ENCODE measurements around the gene DLX6. TPM values are rescaled to one million over a fixed set of nuclear protein-coding genes. Genes with fewer than 3 reads are reported as not detected.

The DLX6 gene
- total RNA-seq, 6 experiments from 2014 or later = not detected

DNA sequence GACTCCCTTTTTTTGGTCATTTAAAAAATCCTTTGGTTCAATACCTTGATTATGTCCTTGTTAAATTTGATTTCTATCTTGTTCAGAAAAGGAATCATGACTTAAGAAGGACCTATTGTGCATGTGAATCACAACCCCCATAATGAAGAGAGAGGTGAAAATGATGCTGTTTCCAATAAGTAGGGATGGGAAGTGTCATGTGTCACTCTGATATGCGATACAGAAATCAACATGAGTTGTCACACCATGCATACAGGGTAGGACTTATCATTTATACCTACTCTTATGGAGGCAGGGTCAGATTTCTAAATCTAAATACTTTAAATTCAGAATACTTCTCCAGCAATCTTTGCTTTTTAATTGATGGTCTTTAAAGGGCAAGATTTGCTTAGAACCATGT lies 19.4 kb upstream of the DLX6 start:
- H3K4me1 Mint-ChIP-seq (ENCODE audit: low read depth) = no peaks in the 10 kb centered on the region
- no peak for DNase-seq
- no peak overlapping the region for H3K4me3 Mint-ChIP-seq
- no peak overlapping the region for H3K27ac Mint-ChIP-seq
- H3K36me3 Mint-ChIP-seq (ENCODE audit: low read depth) = no peaks in the 10 kb centered on the region
- TF ChIP-seq, protein P1, sequence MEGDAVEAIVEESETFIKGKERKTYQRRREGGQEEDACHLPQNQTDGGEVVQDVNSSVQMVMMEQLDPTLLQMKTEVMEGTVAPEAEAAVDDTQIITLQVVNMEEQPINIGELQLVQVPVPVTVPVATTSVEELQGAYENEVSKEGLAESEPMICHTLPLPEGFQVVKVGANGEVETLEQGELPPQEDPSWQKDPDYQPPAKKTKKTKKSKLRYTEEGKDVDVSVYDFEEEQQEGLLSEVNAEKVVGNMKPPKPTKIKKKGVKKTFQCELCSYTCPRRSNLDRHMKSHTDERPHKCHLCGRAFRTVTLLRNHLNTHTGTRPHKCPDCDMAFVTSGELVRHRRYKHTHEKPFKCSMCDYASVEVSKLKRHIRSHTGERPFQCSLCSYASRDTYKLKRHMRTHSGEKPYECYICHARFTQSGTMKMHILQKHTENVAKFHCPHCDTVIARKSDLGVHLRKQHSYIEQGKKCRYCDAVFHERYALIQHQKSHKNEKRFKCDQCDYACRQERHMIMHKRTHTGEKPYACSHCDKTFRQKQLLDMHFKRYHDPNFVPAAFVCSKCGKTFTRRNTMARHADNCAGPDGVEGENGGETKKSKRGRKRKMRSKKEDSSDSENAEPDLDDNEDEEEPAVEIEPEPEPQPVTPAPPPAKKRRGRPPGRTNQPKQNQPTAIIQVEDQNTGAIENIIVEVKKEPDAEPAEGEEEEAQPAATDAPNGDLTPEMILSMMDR (IDR thresholded peaks at IDR 0.05) = no peak
- peaks cover 18% of the 10 kb centered on the region for H3K27me3 Mint-ChIP-seq (ENCODE audit: insufficient read depth)
- no peaks in the 10 kb centered on the region for H3K9me3 Mint-ChIP-seq

DNA sequence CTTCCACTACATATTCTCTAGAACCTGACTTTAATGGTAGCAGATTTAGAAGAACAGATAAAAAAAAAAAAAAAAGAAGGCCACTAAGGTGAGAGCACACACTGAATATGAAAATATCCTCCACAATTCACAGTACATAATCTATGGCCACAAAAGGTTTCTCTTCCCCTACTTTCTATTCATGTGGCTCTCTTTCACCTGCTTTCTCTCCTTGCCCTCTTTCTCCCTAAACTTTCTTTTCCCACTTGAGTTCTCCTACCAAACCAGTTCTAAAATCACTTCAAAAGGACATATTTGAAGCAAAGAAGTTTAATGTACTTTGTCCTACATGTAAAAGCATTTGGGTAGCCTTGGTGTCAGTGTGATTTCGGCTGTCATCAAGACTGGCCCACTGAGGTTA lies 18.5 kb upstream of the DLX6 start:
- no peak overlapping the region for H3K4me3 Mint-ChIP-seq
- no peak for DNase-seq
- no peaks in the 10 kb centered on the region for H3K36me3 Mint-ChIP-seq (ENCODE audit: low read depth)
- TF ChIP-seq, protein P1 (IDR thresholded peaks at IDR 0.05) = no peak
- peaks cover 22% of the 10 kb centered on the region for H3K27me3 Mint-ChIP-seq (ENCODE audit: insufficient read depth)
- no peak overlapping the region for H3K27ac Mint-ChIP-seq
- H3K4me1 Mint-ChIP-seq (ENCODE audit: low read depth) = no peaks in the 10 kb centered on the region
- no peaks in the 10 kb centered on the region for H3K9me3 Mint-ChIP-seq

DNA sequence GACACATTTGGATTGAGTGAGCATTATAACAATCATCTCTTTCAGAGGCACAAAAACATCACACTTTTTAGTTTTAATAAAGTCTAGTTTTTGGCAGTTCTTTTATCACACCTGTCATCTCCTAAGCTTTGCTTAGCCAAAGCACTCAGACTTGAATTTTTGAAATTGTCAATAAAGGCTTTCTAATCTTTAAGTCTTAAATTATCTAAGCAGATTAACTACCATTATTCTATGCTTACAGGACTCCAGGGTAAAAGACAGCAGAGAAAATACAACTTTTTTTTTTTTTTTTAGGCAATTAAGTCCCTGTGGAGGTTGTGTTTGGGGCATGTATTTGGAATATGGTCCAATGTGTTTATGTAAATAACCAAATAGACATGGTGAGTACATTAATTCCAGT lies 17.6 kb upstream of the DLX6 start:
- no peak overlapping the region for H3K27ac Mint-ChIP-seq
- H3K27me3 Mint-ChIP-seq (ENCODE audit: insufficient read depth) = peaks cover 27% of the 10 kb centered on the region
- no peaks in the 10 kb centered on the region for H3K4me1 Mint-ChIP-seq (ENCODE audit: low read depth)
- no peak for DNase-seq
- no peaks in the 10 kb centered on the region for H3K9me3 Mint-ChIP-seq
- H3K36me3 Mint-ChIP-seq (ENCODE audit: low read depth) = no peaks in the 10 kb centered on the region
- TF ChIP-seq, protein P1 (IDR thresholded peaks at IDR 0.05) = no peak
- no peak overlapping the region for H3K4me3 Mint-ChIP-seq

DNA sequence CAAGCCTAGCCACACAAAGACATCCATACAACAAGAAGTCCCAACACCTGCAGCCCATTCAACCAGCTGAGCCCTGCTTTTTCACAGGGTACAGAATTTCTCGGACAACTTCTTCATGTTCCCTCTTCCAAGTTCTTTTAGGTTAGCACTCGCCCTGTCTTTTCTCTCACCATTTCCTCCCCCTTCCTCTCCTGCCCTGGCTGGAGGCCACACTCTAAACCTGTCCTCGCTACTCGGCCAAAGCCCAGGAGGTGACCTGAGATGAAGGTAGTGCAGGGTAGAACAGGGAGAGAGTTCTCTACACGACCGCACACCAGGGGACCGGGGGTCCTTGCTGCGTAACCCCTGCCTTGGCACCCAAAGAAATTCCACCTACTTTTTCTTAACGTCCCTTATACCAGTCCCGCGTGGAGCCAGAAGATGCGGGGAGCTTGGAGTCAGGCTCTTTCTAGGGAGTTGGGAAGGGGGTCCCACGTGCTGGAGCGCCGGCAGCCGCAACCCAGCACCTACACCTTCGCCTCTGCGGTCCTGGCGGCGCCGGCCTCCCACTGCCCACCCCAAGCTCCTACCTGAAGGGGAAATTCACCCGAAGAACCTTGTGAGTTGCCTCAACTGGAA lies 16.0 kb upstream of the DLX6 start:
- Mint-ChIP-seq H3K4me1 (ENCODE audit: low read depth) (no peaks in the 10 kb centered on the region), H3K9me3 (no peaks in the 10 kb centered on the region), H3K4me3 (no peak overlapping the region), H3K36me3 (ENCODE audit: low read depth) (no peaks in the 10 kb centered on the region), H3K27ac (no peak overlapping the region), H3K27me3 (ENCODE audit: insufficient read depth) (peaks cover 30% of the 10 kb centered on the region)
- no peak for DNase-seq
- TF ChIP-seq, protein P1 (IDR thresholded peaks at IDR 0.05) = no peak

DNA sequence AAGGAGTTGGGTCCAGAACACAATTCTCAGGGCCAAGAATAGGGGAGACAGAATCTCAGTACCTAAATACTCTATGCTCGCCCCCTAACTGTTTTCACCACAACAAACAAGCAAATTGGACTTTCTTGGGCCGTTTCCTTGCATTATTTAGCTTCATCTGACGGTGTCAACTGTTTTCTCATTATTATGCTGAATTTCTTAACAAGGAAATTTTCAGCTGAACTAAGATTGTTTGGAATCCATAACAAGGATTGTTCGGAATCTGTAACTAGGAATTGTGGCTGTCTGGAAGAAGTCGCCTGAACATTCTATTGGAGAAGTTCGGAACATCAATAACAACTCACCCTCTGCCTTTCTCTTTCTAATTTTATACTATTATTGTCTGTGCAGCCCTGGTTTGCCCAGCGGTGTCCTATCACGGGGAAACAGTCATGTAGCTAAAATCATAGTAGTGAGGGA lies 15.5 kb upstream of the DLX6 start:
- Mint-ChIP-seq H3K27ac (no peak overlapping the region), H3K36me3 (ENCODE audit: low read depth) (no peaks in the 10 kb centered on the region), H3K4me3 (no peak overlapping the region), H3K9me3 (no peaks in the 10 kb centered on the region), H3K4me1 (ENCODE audit: low read depth) (no peaks in the 10 kb centered on the region), H3K27me3 (ENCODE audit: insufficient read depth) (peaks cover 30% of the 10 kb centered on the region)
- TF ChIP-seq, protein P1 (IDR thresholded peaks at IDR 0.05) = no peak
- no peak for DNase-seq
